C4-2B (cell line): Measurements from ENCODE around the gene WHAMM.

Source experiments
- ZFX ChIP-seq: fragments of 450-650 bp; IDR thresholded peaks from 2 replicates; pipeline ENCODE4 v1.6.1; 2017
- TF ChIP-seq, protein P1 (sequence below): fragments of 450-650 bp; conservative IDR thresholded peaks from 2 replicates; pipeline ENCODE4 v1.5.1; 2017; ENCODE audit warnings: mild to moderate bottlenecking

DNA sequence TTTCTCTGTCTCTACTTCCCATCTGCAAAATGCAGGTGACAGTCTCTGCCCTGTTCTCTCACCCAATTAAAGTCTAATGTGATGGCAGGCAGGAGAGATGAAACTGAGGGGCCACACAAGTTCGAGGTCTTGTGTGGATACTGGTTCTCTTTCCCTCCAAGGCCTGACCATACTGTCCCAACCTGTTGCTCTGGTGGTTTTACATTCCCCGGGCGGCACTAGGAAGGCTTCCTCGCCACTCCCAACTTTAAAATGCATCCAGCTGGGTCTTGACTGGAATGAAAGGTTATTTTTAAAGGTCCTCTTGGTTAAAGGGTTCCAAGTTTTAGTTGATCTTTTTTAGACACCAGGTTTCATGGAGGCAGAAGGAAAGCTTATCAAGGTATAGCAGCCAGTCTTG is 37.2 kb downstream of the WHAMM start:
- TF ChIP-seq, protein P1, sequence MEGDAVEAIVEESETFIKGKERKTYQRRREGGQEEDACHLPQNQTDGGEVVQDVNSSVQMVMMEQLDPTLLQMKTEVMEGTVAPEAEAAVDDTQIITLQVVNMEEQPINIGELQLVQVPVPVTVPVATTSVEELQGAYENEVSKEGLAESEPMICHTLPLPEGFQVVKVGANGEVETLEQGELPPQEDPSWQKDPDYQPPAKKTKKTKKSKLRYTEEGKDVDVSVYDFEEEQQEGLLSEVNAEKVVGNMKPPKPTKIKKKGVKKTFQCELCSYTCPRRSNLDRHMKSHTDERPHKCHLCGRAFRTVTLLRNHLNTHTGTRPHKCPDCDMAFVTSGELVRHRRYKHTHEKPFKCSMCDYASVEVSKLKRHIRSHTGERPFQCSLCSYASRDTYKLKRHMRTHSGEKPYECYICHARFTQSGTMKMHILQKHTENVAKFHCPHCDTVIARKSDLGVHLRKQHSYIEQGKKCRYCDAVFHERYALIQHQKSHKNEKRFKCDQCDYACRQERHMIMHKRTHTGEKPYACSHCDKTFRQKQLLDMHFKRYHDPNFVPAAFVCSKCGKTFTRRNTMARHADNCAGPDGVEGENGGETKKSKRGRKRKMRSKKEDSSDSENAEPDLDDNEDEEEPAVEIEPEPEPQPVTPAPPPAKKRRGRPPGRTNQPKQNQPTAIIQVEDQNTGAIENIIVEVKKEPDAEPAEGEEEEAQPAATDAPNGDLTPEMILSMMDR = no peak
- no peak for TF ChIP-seq ZFX
